ENCODE data around the gene GRID1. TPM values are rescaled to one million over a fixed set of nuclear protein-coding genes. Genes with fewer than 3 reads are reported as not detected.

GRID1 gene
- total RNA-seq, 4 donors from 2014 or later: 0.03 to 2.7 (median 0.49) TPM

DNA sequence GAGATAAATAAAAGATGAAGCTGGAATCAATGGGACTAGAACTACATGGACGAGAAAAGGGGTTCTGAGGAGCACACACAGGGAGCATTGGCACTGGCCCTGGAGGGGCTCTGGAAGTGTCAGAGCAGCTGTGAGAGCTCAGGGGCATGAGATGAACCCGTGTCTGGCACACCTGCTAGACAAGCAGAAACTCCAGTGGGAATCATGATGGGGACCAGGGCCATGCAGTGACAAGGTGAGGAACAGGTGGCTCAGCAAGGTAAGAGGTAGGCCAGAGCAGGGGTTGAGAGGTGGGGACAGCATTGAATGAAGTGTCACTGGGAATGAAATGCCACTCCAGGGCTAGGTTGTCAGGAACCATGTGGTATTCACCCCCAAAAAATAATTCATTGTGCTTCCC lies 588.5 kb downstream of the GRID1 start:
- H3K9me3 ChIP-seq: no peaks in the 10 kb centered on the region
- H3K36me3 ChIP-seq: no peaks in the 10 kb centered on the region
- 60 to 61% methylated on average over 2 of the region's 2 CpGs for WGBS, 2 donors
- no peaks in the 10 kb centered on the region for H3K27me3 ChIP-seq
- TF ChIP-seq POLR2A (IDR thresholded peaks at IDR 0.05): no peak
- no peak for TF ChIP-seq CTCF (IDR thresholded peaks at IDR 0.05)
- DNase-seq: no peak
- intact Hi-C loops (cut with DNase I): no loop called here
- H3K27ac ChIP-seq: no peak overlapping the region
- H3K4me1 ChIP-seq: no peaks in the 10 kb centered on the region
- H3K4me3 ChIP-seq: no peak overlapping the region

DNA sequence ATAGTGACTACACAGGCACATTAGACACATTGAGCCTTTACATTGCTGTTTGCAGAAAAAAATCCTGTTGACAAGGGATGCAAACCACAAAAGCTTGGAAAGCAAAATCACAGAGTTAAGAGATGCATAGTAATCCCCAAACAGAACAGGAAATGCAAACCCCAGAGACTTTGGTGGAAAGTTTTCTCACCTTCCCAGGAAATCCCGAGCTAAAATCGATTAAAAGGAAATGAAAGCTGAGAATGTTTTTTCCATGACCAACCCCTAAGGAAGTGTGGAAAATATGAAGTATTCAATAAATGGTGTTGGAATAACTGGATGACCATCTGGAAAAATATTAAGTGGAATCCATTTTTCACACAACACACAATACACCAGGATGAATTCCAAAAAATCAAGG lies 598.7 kb downstream of the GRID1 start:
- DNase-seq: no peak
- Histone ChIP-seq H3K4me3 (no peak overlapping the region), H3K9me3 (peaks cover 0 to 10% (median 0%) of the 10 kb centered on the region in 3 donors), H3K27me3 (no peaks in the 10 kb centered on the region), H3K4me1 (no peaks in the 10 kb centered on the region), H3K36me3 (no peaks in the 10 kb centered on the region), H3K27ac (no peak overlapping the region)
- intact Hi-C loops (cut with DNase I): no loop called here
- WGBS, 2 donors: 43 to 62% methylated on average over 2 of the region's 2 CpGs
- TF ChIP-seq POLR2A (IDR thresholded peaks at IDR 0.05): no peak
- TF ChIP-seq CTCF (IDR thresholded peaks at IDR 0.05): no peak

- Histone ChIP-seq H3K27me3 (no peaks in the 10 kb centered on the region), H3K4me3 (no peak overlapping the region), H3K27ac (no peak overlapping the region), H3K4me1 (no peaks in the 10 kb centered on the region), H3K36me3 (no peaks in the 10 kb centered on the region), H3K9me3 (peaks cover 0 to 2% (median 0%) of the 10 kb centered on the region in 3 donors)
- no peak for DNase-seq
- intact Hi-C loops (cut with DNase I): no loop called here
- WGBS, 2 donors: 20 to 64% methylated on average over 1 to 2 of the region's 2 CpGs
- TF ChIP-seq CTCF (IDR thresholded peaks at IDR 0.05) (no peak), POLR2A (IDR thresholded peaks at IDR 0.05) (no peak)
Observed at GRCh38 chr10:85764108-85764507, 602.5 kb downstream of the GRID1 start.

DNA sequence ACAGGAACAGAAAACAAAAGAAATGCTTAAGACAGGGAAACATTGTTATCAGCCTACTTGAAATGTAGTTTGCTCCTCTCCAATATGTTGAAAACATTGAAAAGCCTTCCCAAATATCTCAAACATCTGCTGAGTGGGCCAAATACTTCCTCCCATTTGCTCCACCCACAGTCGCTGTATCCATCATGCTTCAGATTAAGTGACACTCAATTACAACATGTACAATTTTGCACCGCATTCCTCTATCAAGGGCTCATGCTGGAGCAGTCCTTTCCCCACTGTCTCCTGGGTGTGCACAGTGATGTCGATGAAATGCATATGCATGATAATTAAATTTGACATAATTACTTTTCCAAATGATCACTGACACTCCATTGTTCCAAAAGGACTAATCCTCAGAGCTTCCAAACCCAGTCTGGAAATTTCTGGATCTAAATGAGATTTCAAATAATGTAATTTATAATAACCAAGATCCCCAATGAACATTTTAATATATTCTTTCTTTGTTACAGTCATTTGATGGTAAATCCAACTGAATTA lies 604.6 kb downstream of the GRID1 start:
- Histone ChIP-seq H3K9me3 (no peaks in the 10 kb centered on the region), H3K27ac (no peak overlapping the region), H3K36me3 (no peaks in the 10 kb centered on the region), H3K27me3 (no peaks in the 10 kb centered on the region), H3K4me3 (no peak overlapping the region), H3K4me1 (no peaks in the 10 kb centered on the region)
- TF ChIP-seq POLR2A (IDR thresholded peaks at IDR 0.05) (no peak), CTCF (IDR thresholded peaks at IDR 0.05) (no peak)
- no peak for DNase-seq
- intact Hi-C loops (cut with DNase I): no loop called here
- 70 to 92% methylated on average over 3 of the region's 3 CpGs for WGBS, 2 donors

- Histone ChIP-seq H3K27me3 (no peaks in the 10 kb centered on the region), H3K4me3 (no peak overlapping the region), H3K4me1 (no peaks in the 10 kb centered on the region), H3K27ac (no peak overlapping the region), H3K36me3 (no peaks in the 10 kb centered on the region), H3K9me3 (no peaks in the 10 kb centered on the region)
- intact Hi-C loops (cut with DNase I): no loop called here
- TF ChIP-seq CTCF (IDR thresholded peaks at IDR 0.05): no peak
- TF ChIP-seq POLR2A (IDR thresholded peaks at IDR 0.05): no peak
- no peak for DNase-seq
- WGBS, 2 donors: 45 to 62% methylated on average over 5 of the region's 5 CpGs
Observed at GRCh38 chr10:85741626-85742300, 624.8 kb downstream of the GRID1 start.

Measured in esophagus squamous epithelium (tissue), 5 donors.